Activated B cell treated with CpG ODN at 0.5 μM for 24 hours (primary cell): ENCODE results near the gene EPN3. TPM values are rescaled to one million over a fixed set of nuclear protein-coding genes. Genes with fewer than 3 reads are reported as not detected.

Source experiments
- ATAC-seq: fragments of 200-7000 bp; cut with Tn5 transposase; one replicate; pipeline ENCODE4 v1.10.0; 2021; ENCODE audit warnings: low read depth, mild to moderate bottlenecking, moderate library complexity
- CTCF ChIA-PET: fragments of 350-600 bp; sonication (Branson Sonifier 250); formaldehyde crosslinking; loops from one replicate; lab custom pipeline; 2021; ENCODE audit warnings: antibody characterized with exemption; lab: Charles Lee
- POLR2A ChIA-PET: fragments of 350-600 bp; sonication (Branson Sonifier 250); formaldehyde crosslinking; loops from one replicate; lab custom pipeline; 2021; ENCODE audit warnings: antibody characterized with exemption; lab: Charles Lee
- DNase-seq: peaks from one replicate; pipeline ENCODE4 v3.0.0; 2022
- H3K27ac Mint-ChIP-seq: one replicate; pipeline ENCODE4 v1.8.0; 2020; ENCODE audit warnings: mixed read lengths
- H3K27me3 Mint-ChIP-seq: one replicate; pipeline ENCODE4 v1.8.0; 2021; ENCODE audit warnings: mixed read lengths
- H3K36me3 Mint-ChIP-seq: one replicate; pipeline ENCODE4 v1.8.0; 2021; ENCODE audit warnings: low read depth, mixed read lengths
- H3K4me1 Mint-ChIP-seq: one replicate; pipeline ENCODE4 v1.8.0; 2021; ENCODE audit warnings: mixed read lengths
- H3K4me3 Mint-ChIP-seq: one replicate; pipeline ENCODE4 v1.8.0; 2020; ENCODE audit warnings: mild to moderate bottlenecking, mixed read lengths
- H3K9me3 Mint-ChIP-seq: one replicate; pipeline ENCODE4 v1.8.0; 2020; ENCODE audit warnings: mixed read lengths
- CTCF ChIP-seq: fragments of 200-600 bp; IDR thresholded peaks from one replicate; pipeline ENCODE4 v1.8.0; 2022; ENCODE audit warnings: antibody characterized with exemption, mild to moderate bottlenecking
- intact Hi-C: fragments of 100-400 bp; cut with micrococcal nuclease; formaldehyde crosslinking; loops from one replicate; pipeline ENCODE4 v1.15.1; 2024
- total RNA-seq: library from RNA; stranded (reverse); gene quantifications from 2 replicates; pipeline ENCODE4 v1.2.3, GENCODE V29; 2022

The EPN3 gene
- total RNA-seq, 1 donor from 2014 or later = not detected

GRCh38 chr17:50549256-50549941 is 16.9 kb downstream of the EPN3 start:
- H3K27ac Mint-ChIP-seq = no peak overlapping the region

GRCh38 chr17:50549969-50550368 is 17.4 kb downstream of the EPN3 start:
- ChIA-PET POLR2A (interaction anchor here (2.1 kb wide), 1 partner anchor 10 kb away, joined by 8 read pairs; the partner anchor contains the start of gene CACNA1G), CTCF (interaction anchor here (0.8 to 1.6 kb wide), 3 partner anchors 10 to 145 kb away, joined by 3 to 7 read pairs (median 6); partner anchors contain the start of gene CACNA1G)
- Mint-ChIP-seq H3K4me3 (no peak overlapping the region), H3K27me3 (no peaks in the 10 kb centered on the region), H3K4me1 (peaks cover 14% of the 10 kb centered on the region), H3K27ac (no peak overlapping the region), H3K9me3 (no peaks in the 10 kb centered on the region), H3K36me3 (peaks cover 11% of the 10 kb centered on the region)
- DNase-seq (no peak), ATAC-seq (no peak)
- no peak for TF ChIP-seq CTCF
- intact Hi-C loops = loop anchor here (10.0 kb wide), 1 partner anchor 505 kb away; no protein-coding TSS in a partner anchor

More at GRCh38 chr17:50549256-50549941, 16.9 kb downstream of the EPN3 start:
- DNase-seq (no peak), ATAC-seq (no peak)
- CTCF ChIA-PET = interaction anchor here (1.6 kb wide), 1 partner anchor 76 kb away, joined by 7 read pairs; no protein-coding TSS in a partner anchor
- Mint-ChIP-seq H3K27me3 (no peaks in the 10 kb centered on the region), H3K9me3 (no peaks in the 10 kb centered on the region), H3K4me1 (peaks cover 14% of the 10 kb centered on the region), H3K36me3 (peaks cover 7% of the 10 kb centered on the region), H3K4me3 (no peak overlapping the region)
- POLR2A ChIA-PET = interaction anchor here (0.7 to 2.1 kb wide), 2 partner anchors 11 kb away, joined by 3 to 8 read pairs; partner anchors contain the start of gene CACNA1G
- no peak for TF ChIP-seq CTCF
- intact Hi-C loops = loop anchor here (10.0 kb wide), 1 partner anchor 505 kb away; no protein-coding TSS in a partner anchor

GRCh38 chr17:50550661-50551432 is 18.3 kb downstream of the EPN3 start:
- intact Hi-C loops = no loop called here
- CTCF ChIA-PET = interaction anchor here (0.8 to 1.6 kb wide), 4 partner anchors 9 to 144 kb away, joined by 3 to 7 read pairs (median 5); partner anchors contain the start of gene CACNA1G
- H3K9me3 Mint-ChIP-seq = no peaks in the 10 kb centered on the region
- no peak overlapping the region for H3K4me3 Mint-ChIP-seq
- TF ChIP-seq CTCF = no peak
- H3K27me3 Mint-ChIP-seq = no peaks in the 10 kb centered on the region
- peaks cover 20% of the 10 kb centered on the region for H3K36me3 Mint-ChIP-seq
- H3K4me1 Mint-ChIP-seq = peaks cover 14% of the 10 kb centered on the region
- POLR2A ChIA-PET = interaction anchor here (2.1 kb wide), 1 partner anchor 9 kb away, joined by 8 read pairs; the partner anchor contains the start of gene CACNA1G
- DNase-seq (no peak), ATAC-seq (no peak)
- H3K27ac Mint-ChIP-seq = no peak overlapping the region

GRCh38 chr17:50551433-50551815 is 18.9 kb downstream of the EPN3 start:
- POLR2A ChIA-PET = interaction anchor here (2.1 kb wide), 1 partner anchor 9 kb away, joined by 8 read pairs; the partner anchor contains the start of gene CACNA1G

More at GRCh38 chr17:50551433-50551815, 18.9 kb downstream of the EPN3 start:
- no peak for TF ChIP-seq CTCF
- ATAC-seq = no peak
- Mint-ChIP-seq H3K27me3 (no peaks in the 10 kb centered on the region), H3K27ac (no peak overlapping the region), H3K4me3 (no peak overlapping the region), H3K36me3 (peaks cover 20% of the 10 kb centered on the region), H3K4me1 (peaks cover 10% of the 10 kb centered on the region), H3K9me3 (no peaks in the 10 kb centered on the region)
- CTCF ChIA-PET = interaction anchor here (1.0 to 1.6 kb wide), 3 partner anchors 9 to 75 kb away, joined by 4 to 7 read pairs (median 6); partner anchors contain the start of gene CACNA1G
- intact Hi-C loops = no loop called here
- no peak for DNase-seq
